Liver (tissue), 9 donors: ENCODE data around the gene LSAMP. TPM values are rescaled to one million over a fixed set of nuclear protein-coding genes. Genes with fewer than 3 reads are reported as not detected.

ENCODE experiments used
- DNase-seq: peaks from one replicate; pipeline ENCODE4 v3.0.0-alpha.2; 2017; ENCODE audit warnings: low spot score
- H3K27ac ChIP-seq, 2 donors: one replicate each; pipeline ENCODE4 v1.7.0; 2013; ENCODE audit warnings: inconsistent platforms in 2 of 2, low read length in 2 of 2, control low read depth in 1 of 2, low read depth in 1 of 2, mild to moderate bottlenecking in 1 of 2
- H3K27me3 ChIP-seq, 4 donors: one replicate each; pipeline versions ENCODE4 v1.6.1 to v1.7.0; 2013; ENCODE audit warnings: low read length in 3 of 4, inconsistent platforms in 1 of 4, mild to moderate bottlenecking in 1 of 4, moderate library complexity in 1 of 4; ENCODE audit not compliant: control insufficient read depth in 4 of 4, insufficient read depth in 4 of 4
- H3K36me3 ChIP-seq, 4 donors: one replicate each; pipeline versions ENCODE4 v1.6.1 to v1.7.0; 2013; ENCODE audit warnings: low read length in 3 of 4, mild to moderate bottlenecking in 3 of 4, low read depth in 1 of 4, moderate library complexity in 1 of 4; ENCODE audit not compliant: control insufficient read depth in 4 of 4, insufficient read depth in 3 of 4
- H3K4me1 ChIP-seq, 4 donors: one replicate each; pipeline versions ENCODE4 v1.6.1 to v1.7.0; 2013; ENCODE audit warnings: low read length in 3 of 4, mild to moderate bottlenecking in 3 of 4, moderate library complexity in 1 of 4; ENCODE audit not compliant: control insufficient read depth in 4 of 4, insufficient read depth in 4 of 4
- H3K4me3 ChIP-seq, 3 donors: one replicate each; pipeline versions ENCODE4 v1.6.1 to v1.7.0; 2013; ENCODE audit warnings: low read length in 3 of 3, control low read depth in 1 of 3, low read depth in 1 of 3, mild to moderate bottlenecking in 1 of 3
- H3K9ac ChIP-seq, 2 donors: one replicate each; pipeline ENCODE4 v1.7.0; 2013; ENCODE audit warnings: low read length in 2 of 2, mild to moderate bottlenecking in 2 of 2, moderate library complexity in 2 of 2, control low read depth in 1 of 2, low read depth in 1 of 2
- H3K9me3 ChIP-seq, 4 donors: one replicate each; pipeline versions ENCODE4 v1.6.1 to v1.7.0; 2013; ENCODE audit warnings: low read length in 3 of 4; ENCODE audit not compliant: control insufficient read depth in 4 of 4
- EGR1 ChIP-seq, 2 donors: IDR thresholded peaks; 2 replicates each; pipeline ENCODE4 v1.6.1; 2016 to 2018; ENCODE audit warnings: antibody characterized with exemption in 2 of 2, low read depth in 2 of 2
- FOXA1 ChIP-seq: IDR thresholded peaks from 2 replicates; pipeline ENCODE4 v1.6.1; 2016; ENCODE audit warnings: antibody characterized with exemption
- FOXA2 ChIP-seq: IDR thresholded peaks from 2 replicates; pipeline ENCODE4 v1.6.1; 2016; ENCODE audit warnings: antibody characterized with exemption
- GABPA ChIP-seq, 2 donors: IDR thresholded peaks in 1 of 2; conservative IDR thresholded peaks in 1 of 2; 2 replicates each; pipeline ENCODE4 v1.6.1; 2016; ENCODE audit warnings: antibody characterized with exemption in 2 of 2, mild to moderate bottlenecking in 1 of 2, moderate library complexity in 1 of 2
- HNF4A ChIP-seq, 2 donors: conservative IDR thresholded peaks; 2 replicates each; pipeline ENCODE4 v1.6.1; 2016; ENCODE audit warnings: antibody characterized with exemption in 2 of 2, mild to moderate bottlenecking in 2 of 2
- HNF4G ChIP-seq: IDR thresholded peaks from 2 replicates; pipeline ENCODE4 v1.6.1; 2016; ENCODE audit warnings: antibody characterized with exemption
- JUND ChIP-seq, 2 donors: IDR thresholded peaks; 2 replicates each; pipeline ENCODE4 v1.6.1; 2016; ENCODE audit warnings: antibody characterized with exemption in 2 of 2
- RAD21 ChIP-seq, 2 donors: IDR thresholded peaks; 2 replicates each; pipeline ENCODE4 v1.6.1; 2016; ENCODE audit warnings: antibody characterized with exemption in 2 of 2, mild to moderate bottlenecking in 2 of 2
- RXRA ChIP-seq, 2 donors: IDR thresholded peaks; 2 replicates each; pipeline ENCODE4 v1.6.1; 2017 to 2018; ENCODE audit warnings: antibody characterized with exemption in 2 of 2, mild to moderate bottlenecking in 1 of 2
- SP1 ChIP-seq: IDR thresholded peaks from 2 replicates; pipeline ENCODE4 v1.6.1; 2018; ENCODE audit warnings: antibody characterized with exemption, mild to moderate bottlenecking
- TAF1 ChIP-seq: conservative IDR thresholded peaks from 2 replicates; pipeline ENCODE4 v1.6.1; 2016; ENCODE audit warnings: antibody characterized with exemption, mild to moderate bottlenecking
- YY1 ChIP-seq: IDR thresholded peaks from 2 replicates; pipeline ENCODE4 v1.6.1; 2016; ENCODE audit warnings: antibody characterized with exemption, mild to moderate bottlenecking
- WGBS: extraction: QIAGEN DNeasy Blood & Tissue Kit; methylation state at CpG from one replicate; pipeline ENCODE4 v1.1.7; 2013; 5-methylcytosine and 5-hydroxymethylcytosine counted together
- polyA plus RNA-seq, 2 donors: library from polyadenylated mRNA; stranded (reverse) in 1 of 2; unstranded in 1 of 2; fragments of 200-250 nt in 1 of 2; fragments of >200 nt in 1 of 2; fragmentation: Nextera tagmentation in 1 of 2; extraction: Ambion mirVana in 1 of 2; gene quantifications; one replicate each; pipeline versions ENCODE4 v1.2.1 to v1.2.3, GENCODE V29; 2013 to 2015
- total RNA-seq, 2 donors: library from RNA; depleted of rRNA; stranded (reverse); fragments of >200 nt; gene quantifications; one replicate each; pipeline ENCODE4 v1.2.3, GENCODE V29; 2014
- TF ChIP-seq, protein P1 (sequence below): IDR thresholded peaks from 2 replicates; pipeline ENCODE4 v1.6.1; 2016; ENCODE audit warnings: antibody characterized with exemption
- TF ChIP-seq, protein P2 (sequence below): IDR thresholded peaks from 2 replicates; pipeline ENCODE4 v1.6.1; 2016; ENCODE audit warnings: antibody characterized with exemption
- TF ChIP-seq, protein P3 (sequence below): IDR thresholded peaks from 2 replicates; pipeline ENCODE4 v1.6.1; 2016; ENCODE audit warnings: antibody characterized with exemption, mild to moderate bottlenecking
- TF ChIP-seq, protein P4 (sequence below): IDR thresholded peaks from 2 replicates; pipeline ENCODE4 v1.6.1; 2016; ENCODE audit warnings: antibody characterized with exemption
- TF ChIP-seq, protein P5 (sequence below): fragments of 150-350 bp; IDR thresholded peaks from 2 replicates; pipeline ENCODE4 v1.5.1; 2017; ENCODE audit warnings: improper control_type of control experiment, low read depth, low read length; ENCODE audit not compliant: missing input control
- donor health status: healthy.
- donor health status: healthy.
- donor health status: healthy.
- donor health status: healthy.
- donor health status: healthy.

Gene LSAMP
- total and polyA plus RNA-seq, 4 donors, result 0.01 to 0.17 (median 0.06) TPM

DNA sequence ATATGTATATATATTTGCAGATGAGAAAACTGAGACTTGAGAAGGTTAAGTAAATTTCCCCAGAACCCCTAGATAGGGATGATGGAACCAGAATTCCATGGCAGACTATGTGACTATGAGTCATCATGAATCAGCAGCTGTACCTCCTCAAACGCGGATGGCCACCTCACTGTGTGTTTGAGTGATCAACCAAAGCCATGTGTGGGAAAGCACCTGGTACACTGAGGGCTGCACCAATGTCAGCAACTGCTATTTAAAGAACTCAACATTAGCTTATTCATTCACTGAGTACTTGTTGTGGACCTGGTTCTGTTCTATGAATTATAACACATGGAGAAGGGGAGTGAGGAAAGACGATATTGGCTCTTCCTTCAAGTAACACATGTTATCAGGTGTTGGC, 445.0 kb downstream of the LSAMP start:
- Histone ChIP-seq H3K4me1 (no peaks in the 10 kb centered on the region), H3K9me3 (no peaks in the 10 kb centered on the region), H3K9ac (no peak overlapping the region), H3K27ac (no peak overlapping the region), H3K36me3 (no peaks in the 10 kb centered on the region), H3K27me3 (no peaks in the 10 kb centered on the region), H3K4me3 (no peak overlapping the region)
- TF ChIP-seq, protein P1, sequence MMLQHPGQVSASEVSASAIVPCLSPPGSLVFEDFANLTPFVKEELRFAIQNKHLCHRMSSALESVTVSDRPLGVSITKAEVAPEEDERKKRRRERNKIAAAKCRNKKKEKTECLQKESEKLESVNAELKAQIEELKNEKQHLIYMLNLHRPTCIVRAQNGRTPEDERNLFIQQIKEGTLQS, result no peak
- no peak for TF ChIP-seq RXRA (IDR thresholded peaks at IDR 0.05)
- TF ChIP-seq TAF1, result no peak
- 61% methylated on average over 3 of the region's 3 CpGs for WGBS
- no peak for DNase-seq

DNA sequence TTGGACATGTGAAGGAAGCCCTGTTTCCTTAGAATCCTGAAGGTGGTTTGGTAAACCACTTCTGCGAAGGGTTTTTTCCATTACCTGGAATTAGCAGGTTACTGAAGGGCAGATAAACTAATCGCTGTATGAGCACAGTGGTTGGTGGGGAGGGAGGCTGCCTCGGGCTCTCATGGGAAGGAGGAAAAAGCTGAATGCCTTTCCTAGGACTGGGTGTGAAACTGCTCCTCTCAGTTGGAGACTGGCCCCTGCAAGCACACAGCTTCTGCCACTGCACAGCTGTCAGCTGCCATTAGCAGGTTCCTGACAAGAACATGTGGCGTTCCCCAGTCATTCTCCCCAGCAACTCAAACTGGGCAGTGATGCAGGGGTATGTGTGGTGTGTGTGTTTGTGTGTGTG, 445.7 kb downstream of the LSAMP start:
- no peak for TF ChIP-seq RXRA (IDR thresholded peaks at IDR 0.05)
- WGBS, result 28% methylated on average over 4 of the region's 4 CpGs

DNA sequence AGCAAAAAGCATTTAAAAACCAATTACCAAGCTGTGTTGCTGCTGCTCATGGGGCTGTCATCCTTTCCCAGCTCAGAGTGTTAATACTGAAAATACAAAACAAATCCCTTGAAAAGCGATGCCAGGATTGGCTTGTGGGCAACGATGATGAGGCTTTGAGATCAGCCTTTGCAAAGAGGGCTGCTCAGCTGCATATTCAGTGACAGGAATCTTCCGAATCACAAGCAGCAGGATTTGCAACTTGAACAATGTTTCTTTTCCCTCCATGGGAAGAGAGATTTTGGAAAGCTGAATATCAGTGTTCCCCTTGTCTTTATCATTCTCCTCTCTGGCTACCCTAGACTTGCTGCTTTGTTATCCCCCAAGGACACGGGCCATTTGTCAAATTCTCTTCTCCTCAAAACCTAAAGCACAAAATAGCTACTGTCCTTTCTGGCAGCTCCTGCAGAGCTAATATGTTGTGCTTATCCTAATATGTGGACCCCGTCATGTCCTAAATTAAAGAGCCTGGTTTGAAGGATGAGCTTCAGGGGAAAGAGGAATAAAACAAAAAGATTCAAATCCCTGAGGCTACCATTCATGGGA, 446.2 kb downstream of the LSAMP start:
- H3K4me1 ChIP-seq, result no peaks in the 10 kb centered on the region
- no peak overlapping the region for H3K4me3 ChIP-seq
- no peaks in the 10 kb centered on the region for H3K36me3 ChIP-seq
- H3K27me3 ChIP-seq, result no peaks in the 10 kb centered on the region
- H3K9me3 ChIP-seq, result no peaks in the 10 kb centered on the region
- H3K27ac ChIP-seq, result no peak overlapping the region
- TF ChIP-seq, protein P2, sequence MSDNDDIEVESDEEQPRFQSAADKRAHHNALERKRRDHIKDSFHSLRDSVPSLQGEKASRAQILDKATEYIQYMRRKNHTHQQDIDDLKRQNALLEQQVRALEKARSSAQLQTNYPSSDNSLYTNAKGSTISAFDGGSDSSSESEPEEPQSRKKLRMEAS, result no peak
- TF ChIP-seq RAD21 (IDR thresholded peaks at IDR 0.05), result no peak
- TF ChIP-seq TAF1, result no peak
- no peak for TF ChIP-seq JUND (IDR thresholded peaks at IDR 0.05)
- TF ChIP-seq, protein P3, sequence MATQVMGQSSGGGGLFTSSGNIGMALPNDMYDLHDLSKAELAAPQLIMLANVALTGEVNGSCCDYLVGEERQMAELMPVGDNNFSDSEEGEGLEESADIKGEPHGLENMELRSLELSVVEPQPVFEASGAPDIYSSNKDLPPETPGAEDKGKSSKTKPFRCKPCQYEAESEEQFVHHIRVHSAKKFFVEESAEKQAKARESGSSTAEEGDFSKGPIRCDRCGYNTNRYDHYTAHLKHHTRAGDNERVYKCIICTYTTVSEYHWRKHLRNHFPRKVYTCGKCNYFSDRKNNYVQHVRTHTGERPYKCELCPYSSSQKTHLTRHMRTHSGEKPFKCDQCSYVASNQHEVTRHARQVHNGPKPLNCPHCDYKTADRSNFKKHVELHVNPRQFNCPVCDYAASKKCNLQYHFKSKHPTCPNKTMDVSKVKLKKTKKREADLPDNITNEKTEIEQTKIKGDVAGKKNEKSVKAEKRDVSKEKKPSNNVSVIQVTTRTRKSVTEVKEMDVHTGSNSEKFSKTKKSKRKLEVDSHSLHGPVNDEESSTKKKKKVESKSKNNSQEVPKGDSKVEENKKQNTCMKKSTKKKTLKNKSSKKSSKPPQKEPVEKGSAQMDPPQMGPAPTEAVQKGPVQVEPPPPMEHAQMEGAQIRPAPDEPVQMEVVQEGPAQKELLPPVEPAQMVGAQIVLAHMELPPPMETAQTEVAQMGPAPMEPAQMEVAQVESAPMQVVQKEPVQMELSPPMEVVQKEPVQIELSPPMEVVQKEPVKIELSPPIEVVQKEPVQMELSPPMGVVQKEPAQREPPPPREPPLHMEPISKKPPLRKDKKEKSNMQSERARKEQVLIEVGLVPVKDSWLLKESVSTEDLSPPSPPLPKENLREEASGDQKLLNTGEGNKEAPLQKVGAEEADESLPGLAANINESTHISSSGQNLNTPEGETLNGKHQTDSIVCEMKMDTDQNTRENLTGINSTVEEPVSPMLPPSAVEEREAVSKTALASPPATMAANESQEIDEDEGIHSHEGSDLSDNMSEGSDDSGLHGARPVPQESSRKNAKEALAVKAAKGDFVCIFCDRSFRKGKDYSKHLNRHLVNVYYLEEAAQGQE, result no peak
- no peak for TF ChIP-seq RXRA (IDR thresholded peaks at IDR 0.05)
- TF ChIP-seq, protein P1, result no peak
- TF ChIP-seq FOXA2, result no peak
- TF ChIP-seq FOXA1, result no peak
- no peak for TF ChIP-seq HNF4G
- TF ChIP-seq, protein P4, sequence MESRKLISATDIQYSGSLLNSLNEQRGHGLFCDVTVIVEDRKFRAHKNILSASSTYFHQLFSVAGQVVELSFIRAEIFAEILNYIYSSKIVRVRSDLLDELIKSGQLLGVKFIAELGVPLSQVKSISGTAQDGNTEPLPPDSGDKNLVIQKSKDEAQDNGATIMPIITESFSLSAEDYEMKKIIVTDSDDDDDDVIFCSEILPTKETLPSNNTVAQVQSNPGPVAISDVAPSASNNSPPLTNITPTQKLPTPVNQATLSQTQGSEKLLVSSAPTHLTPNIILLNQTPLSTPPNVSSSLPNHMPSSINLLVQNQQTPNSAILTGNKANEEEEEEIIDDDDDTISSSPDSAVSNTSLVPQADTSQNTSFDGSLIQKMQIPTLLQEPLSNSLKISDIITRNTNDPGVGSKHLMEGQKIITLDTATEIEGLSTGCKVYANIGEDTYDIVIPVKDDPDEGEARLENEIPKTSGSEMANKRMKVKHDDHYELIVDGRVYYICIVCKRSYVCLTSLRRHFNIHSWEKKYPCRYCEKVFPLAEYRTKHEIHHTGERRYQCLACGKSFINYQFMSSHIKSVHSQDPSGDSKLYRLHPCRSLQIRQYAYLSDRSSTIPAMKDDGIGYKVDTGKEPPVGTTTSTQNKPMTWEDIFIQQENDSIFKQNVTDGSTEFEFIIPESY, result no peak
- no peak for TF ChIP-seq HNF4A (conservative IDR thresholded peaks at IDR 0.05)
- TF ChIP-seq EGR1 (IDR thresholded peaks at IDR 0.05; ENCODE audit: low read depth in 2 of 2), result no peak
- TF ChIP-seq, protein P5, sequence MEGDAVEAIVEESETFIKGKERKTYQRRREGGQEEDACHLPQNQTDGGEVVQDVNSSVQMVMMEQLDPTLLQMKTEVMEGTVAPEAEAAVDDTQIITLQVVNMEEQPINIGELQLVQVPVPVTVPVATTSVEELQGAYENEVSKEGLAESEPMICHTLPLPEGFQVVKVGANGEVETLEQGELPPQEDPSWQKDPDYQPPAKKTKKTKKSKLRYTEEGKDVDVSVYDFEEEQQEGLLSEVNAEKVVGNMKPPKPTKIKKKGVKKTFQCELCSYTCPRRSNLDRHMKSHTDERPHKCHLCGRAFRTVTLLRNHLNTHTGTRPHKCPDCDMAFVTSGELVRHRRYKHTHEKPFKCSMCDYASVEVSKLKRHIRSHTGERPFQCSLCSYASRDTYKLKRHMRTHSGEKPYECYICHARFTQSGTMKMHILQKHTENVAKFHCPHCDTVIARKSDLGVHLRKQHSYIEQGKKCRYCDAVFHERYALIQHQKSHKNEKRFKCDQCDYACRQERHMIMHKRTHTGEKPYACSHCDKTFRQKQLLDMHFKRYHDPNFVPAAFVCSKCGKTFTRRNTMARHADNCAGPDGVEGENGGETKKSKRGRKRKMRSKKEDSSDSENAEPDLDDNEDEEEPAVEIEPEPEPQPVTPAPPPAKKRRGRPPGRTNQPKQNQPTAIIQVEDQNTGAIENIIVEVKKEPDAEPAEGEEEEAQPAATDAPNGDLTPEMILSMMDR, result no peak
- no peak for TF ChIP-seq SP1
- no peak for TF ChIP-seq GABPA (IDR thresholded peaks at IDR 0.05 in 1 of 2, conservative IDR thresholded peaks at IDR 0.05 in 1 of 2)
- TF ChIP-seq YY1, result no peak
- H3K9ac ChIP-seq, result no peak overlapping the region
- WGBS, result 51% methylated on average over 5 of the region's 5 CpGs
- no peak for DNase-seq

More for the DNA sequence above, 445.7 kb downstream of the LSAMP start:
- Histone ChIP-seq H3K9me3 (no peaks in the 10 kb centered on the region), H3K27me3 (no peaks in the 10 kb centered on the region), H3K36me3 (no peaks in the 10 kb centered on the region), H3K27ac (no peak overlapping the region), H3K9ac (no peak overlapping the region), H3K4me1 (no peaks in the 10 kb centered on the region), H3K4me3 (no peak overlapping the region)
- no peak for DNase-seq
